ENCODE measurements around the gene ETV1.

The ETV1 gene

GRCh38 chr7:13948019-13948801, 41.3 kb downstream of the ETV1 start:
- Histone ChIP-seq H4K12ac (ENCODE audit: low read depth, low read length) (no peak overlapping the region), H3K14ac (ENCODE audit: low read length) (no peak overlapping the region), H3K27ac (ENCODE audit: low read depth, low read length) (no peak overlapping the region), H2AFZ (ENCODE audit: insufficient read depth, low read length, poor library complexity) (no peak overlapping the region), H3K36me3 (ENCODE audit: control insufficient read depth in 1 of 2, insufficient read depth in 2 of 2, low read length in 2 of 2) (no peaks in the 10 kb centered on the region), H3K4me1 (ENCODE audit: control insufficient read depth in 1 of 2, insufficient read depth in 2 of 2, low read length in 2 of 2) (no peaks in the 10 kb centered on the region), H2AK5ac (ENCODE audit: low read length) (no peak overlapping the region), H2BK120ac (ENCODE audit: insufficient read depth, low read length, poor library complexity) (no peak overlapping the region), H3K4me3 (ENCODE audit: low read depth, low read length) (no peak overlapping the region), H4K8ac (ENCODE audit: low read depth, low read length) (no peak overlapping the region), H4K91ac (ENCODE audit: low read depth, low read length) (no peak overlapping the region), H3K79me2 (ENCODE audit: control insufficient read depth, insufficient read depth, low read length, poor library complexity) (no peaks in the 10 kb centered on the region), H3K79me1 (ENCODE audit: low read length) (no peaks in the 10 kb centered on the region), H3K18ac (ENCODE audit: low read length) (no peak overlapping the region), H3K9me3 (ENCODE audit: insufficient read depth, low read depth, low read length) (no peaks in the 10 kb centered on the region), H3K23ac (ENCODE audit: low read length) (no peak overlapping the region), H3K4ac (ENCODE audit: low read depth, low read length) (no peak overlapping the region), H3K27me3 (ENCODE audit: insufficient read depth, low read length) (no peaks in the 10 kb centered on the region), H3K4me2 (ENCODE audit: low read length) (no peak overlapping the region), H2BK5ac (ENCODE audit: low read depth, low read length, poor library complexity) (no peak overlapping the region), H2BK12ac (ENCODE audit: low read length) (no peak overlapping the region), H3K9ac (ENCODE audit: low read length) (no peak overlapping the region)
- WGBS (ENCODE audit: extremely low coverage, insufficient coverage, insufficient read length), result no CpG with 5 or more reads among the region's 9 CpGs
- DNase-seq, result no peak

- Histone ChIP-seq H2BK120ac (ENCODE audit: insufficient read depth, low read length, poor library complexity) (no peak overlapping the region), H3K4me2 (ENCODE audit: low read length) (no peak overlapping the region), H4K8ac (ENCODE audit: low read depth, low read length) (no peak overlapping the region), H3K9me3 (ENCODE audit: insufficient read depth, low read depth, low read length) (no peaks in the 10 kb centered on the region), H3K27me3 (ENCODE audit: insufficient read depth, low read length) (no peaks in the 10 kb centered on the region), H4K12ac (ENCODE audit: low read depth, low read length) (no peak overlapping the region), H3K18ac (ENCODE audit: low read length) (no peak overlapping the region), H3K23ac (ENCODE audit: low read length) (no peak overlapping the region), H3K4me1 (ENCODE audit: control insufficient read depth in 1 of 2, insufficient read depth in 2 of 2, low read length in 2 of 2) (no peaks in the 10 kb centered on the region), H4K91ac (ENCODE audit: low read depth, low read length) (no peak overlapping the region), H2AFZ (ENCODE audit: insufficient read depth, low read length, poor library complexity) (no peak overlapping the region), H3K4ac (ENCODE audit: low read depth, low read length) (no peak overlapping the region), H2BK5ac (ENCODE audit: low read depth, low read length, poor library complexity) (no peak overlapping the region), H3K79me1 (ENCODE audit: low read length) (no peaks in the 10 kb centered on the region), H2BK12ac (ENCODE audit: low read length) (no peak overlapping the region), H3K36me3 (ENCODE audit: control insufficient read depth in 1 of 2, insufficient read depth in 2 of 2, low read length in 2 of 2) (no peaks in the 10 kb centered on the region), H2AK5ac (ENCODE audit: low read length) (no peak overlapping the region), H3K9ac (ENCODE audit: low read length) (no peak overlapping the region), H3K79me2 (ENCODE audit: control insufficient read depth, insufficient read depth, low read length, poor library complexity) (no peaks in the 10 kb centered on the region), H3K27ac (ENCODE audit: low read depth, low read length) (no peak overlapping the region), H3K4me3 (ENCODE audit: low read depth, low read length) (no peak overlapping the region), H3K14ac (ENCODE audit: low read length) (no peak overlapping the region)
- WGBS (ENCODE audit: extremely low coverage, insufficient coverage, insufficient read length), result no CpG with 5 or more reads among the region's 1 CpG
- DNase-seq, result no peak
Measured at GRCh38 chr7:13947535-13947934, 41.9 kb downstream of the ETV1 start.

GRCh38 chr7:13946181-13946580, 43.3 kb downstream of the ETV1 start:
- no peak for DNase-seq
- Histone ChIP-seq H3K23ac (ENCODE audit: low read length) (no peak overlapping the region), H3K4me1 (ENCODE audit: control insufficient read depth in 1 of 2, insufficient read depth in 2 of 2, low read length in 2 of 2) (no peaks in the 10 kb centered on the region), H3K14ac (ENCODE audit: low read length) (no peak overlapping the region), H3K36me3 (ENCODE audit: control insufficient read depth in 1 of 2, insufficient read depth in 2 of 2, low read length in 2 of 2) (no peaks in the 10 kb centered on the region), H3K27me3 (ENCODE audit: insufficient read depth, low read length) (no peaks in the 10 kb centered on the region), H3K9ac (ENCODE audit: low read length) (no peak overlapping the region), H2AK5ac (ENCODE audit: low read length) (no peak overlapping the region), H3K27ac (ENCODE audit: low read depth, low read length) (no peak overlapping the region), H4K8ac (ENCODE audit: low read depth, low read length) (no peak overlapping the region), H2BK120ac (ENCODE audit: insufficient read depth, low read length, poor library complexity) (no peak overlapping the region), H4K91ac (ENCODE audit: low read depth, low read length) (no peak overlapping the region), H2AFZ (ENCODE audit: insufficient read depth, low read length, poor library complexity) (no peak overlapping the region), H2BK12ac (ENCODE audit: low read length) (no peak overlapping the region), H3K4ac (ENCODE audit: low read depth, low read length) (no peak overlapping the region), H3K4me2 (ENCODE audit: low read length) (no peak overlapping the region), H3K4me3 (ENCODE audit: low read depth, low read length) (no peak overlapping the region), H3K9me3 (ENCODE audit: insufficient read depth, low read depth, low read length) (no peaks in the 10 kb centered on the region), H3K79me2 (ENCODE audit: control insufficient read depth, insufficient read depth, low read length, poor library complexity) (no peaks in the 10 kb centered on the region), H2BK5ac (ENCODE audit: low read depth, low read length, poor library complexity) (no peak overlapping the region), H3K79me1 (ENCODE audit: low read length) (no peaks in the 10 kb centered on the region), H3K18ac (ENCODE audit: low read length) (no peak overlapping the region), H4K12ac (ENCODE audit: low read depth, low read length) (no peak overlapping the region)
- no CpG with 5 or more reads among the region's 1 CpG for WGBS (ENCODE audit: extremely low coverage, insufficient coverage, insufficient read length)

GRCh38 chr7:13945670-13946069, 43.8 kb downstream of the ETV1 start:
- Histone ChIP-seq H3K9me3 (ENCODE audit: insufficient read depth, low read depth, low read length) (no peaks in the 10 kb centered on the region), H3K14ac (ENCODE audit: low read length) (no peak overlapping the region), H3K36me3 (ENCODE audit: control insufficient read depth in 1 of 2, insufficient read depth in 2 of 2, low read length in 2 of 2) (no peaks in the 10 kb centered on the region), H2AFZ (ENCODE audit: insufficient read depth, low read length, poor library complexity) (no peak overlapping the region), H3K27ac (ENCODE audit: low read depth, low read length) (no peak overlapping the region), H3K4me1 (ENCODE audit: control insufficient read depth in 1 of 2, insufficient read depth in 2 of 2, low read length in 2 of 2) (no peaks in the 10 kb centered on the region), H3K79me1 (ENCODE audit: low read length) (no peaks in the 10 kb centered on the region), H2BK12ac (ENCODE audit: low read length) (no peak overlapping the region), H3K27me3 (ENCODE audit: insufficient read depth, low read length) (no peaks in the 10 kb centered on the region), H2AK5ac (ENCODE audit: low read length) (no peak overlapping the region), H3K23ac (ENCODE audit: low read length) (no peak overlapping the region), H3K9ac (ENCODE audit: low read length) (no peak overlapping the region), H2BK120ac (ENCODE audit: insufficient read depth, low read length, poor library complexity) (no peak overlapping the region), H3K79me2 (ENCODE audit: control insufficient read depth, insufficient read depth, low read length, poor library complexity) (no peaks in the 10 kb centered on the region), H3K4me3 (ENCODE audit: low read depth, low read length) (no peak overlapping the region), H3K4ac (ENCODE audit: low read depth, low read length) (no peak overlapping the region), H4K8ac (ENCODE audit: low read depth, low read length) (no peak overlapping the region), H2BK5ac (ENCODE audit: low read depth, low read length, poor library complexity) (no peak overlapping the region), H3K18ac (ENCODE audit: low read length) (no peak overlapping the region), H4K12ac (ENCODE audit: low read depth, low read length) (no peak overlapping the region), H3K4me2 (ENCODE audit: low read length) (no peak overlapping the region), H4K91ac (ENCODE audit: low read depth, low read length) (no peak overlapping the region)
- no peak for DNase-seq
- no CpG with 5 or more reads among the region's 7 CpGs for WGBS (ENCODE audit: extremely low coverage, insufficient coverage, insufficient read length)

All from trophoblast cell (in vitro differentiated cells and primary cell).